Esophagus squamous epithelium (tissue), 5 donors: ENCODE data around the gene SLC11A1. TPM values are rescaled to one million over a fixed set of nuclear protein-coding genes. Genes with fewer than 3 reads are reported as not detected.

Experiments
- DNase-seq: peaks from one replicate; lab custom pipeline; 2025; lab: John Stamatoyannopoulos, UW
- H3K27ac ChIP-seq, 4 donors: fragments of 200-600 bp; sonication (generic); one replicate each; pipeline ENCODE4 v1.5.1; 2016 to 2019; ENCODE audit warnings: mild to moderate bottlenecking in 1 of 4
- H3K27me3 ChIP-seq, 4 donors: fragments of 200-600 bp; sonication (generic); 1 replicate in 3 of 4; 2 replicates in 1 of 4; pipeline versions ENCODE4 v1.5.1 to v1.6.0; 2017 to 2021; ENCODE audit warnings: antibody characterized with exemption in 1 of 4
- H3K36me3 ChIP-seq, 3 donors: fragments of 200-600 bp; sonication (generic); one replicate each; pipeline ENCODE4 v1.5.1; 2016 to 2019
- H3K4me1 ChIP-seq, 3 donors: fragments of 200-600 bp; sonication (generic); one replicate each; pipeline ENCODE4 v1.5.1; 2017 to 2019
- H3K4me3 ChIP-seq, 4 donors: fragments of 200-600 bp; sonication (generic); 1 replicate in 3 of 4; 2 replicates in 1 of 4; pipeline ENCODE4 v1.5.1; 2016 to 2019; ENCODE audit warnings: mild to moderate bottlenecking in 2 of 4, moderate library complexity in 1 of 4
- H3K9me3 ChIP-seq, 3 donors: fragments of 200-600 bp; sonication (generic); one replicate each; pipeline ENCODE4 v1.5.1; 2016 to 2019
- CTCF ChIP-seq, 6 experiments: fragments of 450-650 bp in 4 of 6; fragments of 200-600 bp in 2 of 6; sonication (generic) in 2 of 6; IDR thresholded peaks; one replicate each; pipeline ENCODE4 v1.5.1; 2016 to 2019; ENCODE audit warnings: antibody characterized with exemption in 6 of 6, mild to moderate bottlenecking in 4 of 6, moderate library complexity in 4 of 6
- POLR2A ChIP-seq, 4 donors: fragments of 450-650 bp; IDR thresholded peaks; one replicate each; pipeline ENCODE4 v1.6.1; 2017; ENCODE audit warnings: antibody characterized with exemption in 4 of 4, mild to moderate bottlenecking in 4 of 4, moderate library complexity in 3 of 4
- WGBS, 2 donors: methylation state at CpG; one replicate each; pipeline ENCODE4 v1.1.5; 2018; 5-methylcytosine and 5-hydroxymethylcytosine counted together
- intact Hi-C: fragments of 100-400 bp; cut with DNase I; formaldehyde crosslinking; loops from one replicate; pipeline ENCODE4 v1.15.0; 2022
- total RNA-seq, 4 donors: library from RNA; depleted of rRNA; stranded (reverse); fragments of >200 nt; gene quantifications; one replicate each; pipeline ENCODE4 v1.1.0, GENCODE V29; 2016
- donor health status: DM: yes; HTN: yes; CAD: no.

SLC11A1 gene
- total RNA-seq, result 10 to 100 TPM in 1 of 4 donors, 1 to 10 TPM in 3; 1.7 to 10.6 (median 8.7) TPM

- Histone ChIP-seq H3K27me3 (no peaks in the 10 kb centered on the region), H3K9me3 (no peaks in the 10 kb centered on the region), H3K4me3 (peak within 1 kb of the TSS in 2 of 4 donors; percentile 19 to 39), H3K27ac (peak within 1 kb of the TSS in 2 of 4 donors; percentile 61 to 80), H3K4me1 (peaks cover 5 to 34% (median 13%) of the 10 kb centered on the region in 3 donors), H3K36me3 (no peaks in the 10 kb centered on the region)
- no peak for DNase-seq
- intact Hi-C loops, result no loop called here
- 32 to 53% methylated on average over 9 to 13 of the region's 13 CpGs for WGBS, 2 donors
- TF ChIP-seq POLR2A (IDR thresholded peaks at IDR 0.05) (peak in 2 of 4 donors; percentile 56 to 57), CTCF (IDR thresholded peaks at IDR 0.05) (no peak)
Measured at GRCh38 chr2:218381916-218382366, at the start of gene SLC11A1. Gene SLC11A1 (plus strand): TSS chr2:218382273. CDS start chr2:218382369, 96 bp downstream.

GRCh38 chr2:218332288-218332687 is 49.8 kb upstream of the SLC11A1 start:
- no peaks in the 10 kb centered on the region for H3K36me3 ChIP-seq
- H3K27me3 ChIP-seq, result no peaks in the 10 kb centered on the region
- H3K4me3 ChIP-seq, result no peak overlapping the region
- WGBS, 2 donors, result 83 to 100% methylated on average over 1 of the region's 1 CpG
- TF ChIP-seq CTCF (IDR thresholded peaks at IDR 0.05) (no peak), POLR2A (IDR thresholded peaks at IDR 0.05) (no peak)
- H3K27ac ChIP-seq, result peak overlapping the region in 3 of 4 donors; percentile 24 to 77 (median 59)
- no peaks in the 10 kb centered on the region for H3K9me3 ChIP-seq
- intact Hi-C loops, result no loop called here
- DNase-seq, result no peak
- peaks cover 0 to 22% (median 0%) of the 10 kb centered on the region in 3 donors for H3K4me1 ChIP-seq

GRCh38 chr2:218332920-218333645 is 49.0 kb upstream of the SLC11A1 start:
- Histone ChIP-seq H3K27me3 (no peaks in the 10 kb centered on the region), H3K4me3 (no peak overlapping the region), H3K9me3 (no peaks in the 10 kb centered on the region), H3K4me1 (peaks cover 0 to 22% (median 0%) of the 10 kb centered on the region in 3 donors), H3K36me3 (no peaks in the 10 kb centered on the region), H3K27ac (peak overlapping the region in 2 of 4 donors; percentile 59 to 77)
- intact Hi-C loops, result no loop called here
- WGBS, 2 donors, result 64 to 72% methylated on average over 9 to 16 of the region's 16 CpGs
- DNase-seq, result no peak
- no peak for TF ChIP-seq POLR2A (IDR thresholded peaks at IDR 0.05)
- no peak for TF ChIP-seq CTCF (IDR thresholded peaks at IDR 0.05)

GRCh38 chr2:218334531-218334930 is 47.5 kb upstream of the SLC11A1 start:
- Histone ChIP-seq H3K4me1 (peaks cover 0 to 22% (median 0%) of the 10 kb centered on the region in 3 donors), H3K27me3 (no peaks in the 10 kb centered on the region), H3K4me3 (no peak overlapping the region), H3K9me3 (no peaks in the 10 kb centered on the region), H3K27ac (no peak overlapping the region), H3K36me3 (no peaks in the 10 kb centered on the region)
- 86 to 96% methylated on average over 3 of the region's 3 CpGs for WGBS, 2 donors
- no peak for DNase-seq
- intact Hi-C loops, result no loop called here
- no peak for TF ChIP-seq POLR2A (IDR thresholded peaks at IDR 0.05)
- no peak for TF ChIP-seq CTCF (IDR thresholded peaks at IDR 0.05)

GRCh38 chr2:218340656-218341055 is 41.4 kb upstream of the SLC11A1 start:
- WGBS, 2 donors, result 88 to 94% methylated on average over 2 to 7 of the region's 9 CpGs

More at GRCh38 chr2:218340656-218341055, 41.4 kb upstream of the SLC11A1 start:
- intact Hi-C loops, result no loop called here
- DNase-seq, result no peak
- Histone ChIP-seq H3K27me3 (no peaks in the 10 kb centered on the region), H3K4me1 (peaks cover 0 to 9% (median 0%) of the 10 kb centered on the region in 3 donors), H3K27ac (no peak overlapping the region), H3K36me3 (peaks cover 0 to 15% (median 0%) of the 10 kb centered on the region in 3 donors), H3K4me3 (no peak overlapping the region), H3K9me3 (no peaks in the 10 kb centered on the region)
- no peak for TF ChIP-seq CTCF (IDR thresholded peaks at IDR 0.05)
- TF ChIP-seq POLR2A (IDR thresholded peaks at IDR 0.05), result no peak
